ENCODE data around the gene CCDC50.

Gene CCDC50

DNA sequence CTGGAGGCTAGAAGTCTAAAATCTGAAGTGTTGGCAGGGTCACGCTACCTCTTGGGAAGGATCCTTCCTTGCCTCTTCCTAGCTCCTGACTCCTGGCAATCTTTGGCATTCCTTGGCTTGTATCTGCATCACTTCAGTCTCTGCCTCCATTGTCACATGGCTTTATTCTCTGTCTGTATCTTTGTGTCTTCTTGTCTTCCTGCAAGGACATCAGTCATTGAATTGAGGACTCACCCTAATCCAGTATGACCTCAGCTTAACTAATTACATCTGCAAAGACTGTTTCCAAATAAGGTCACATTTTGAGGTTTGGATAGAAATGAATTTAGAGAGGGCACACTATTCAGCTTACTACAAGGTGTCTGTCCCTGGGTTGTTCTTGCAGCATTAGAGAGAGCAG is 32.3 kb downstream of the CCDC50 start:
- DNase-seq (ENCODE audit: extremely low read depth, low read depth), result no peak
- no peak for TF ChIP-seq CTCF (IDR thresholded peaks at IDR 0.05; ENCODE audit: low read depth, low read length, missing control alignments)

GRCh38 chr3:191362037-191362436 is 32.8 kb downstream of the CCDC50 start:
- no peak for TF ChIP-seq CTCF (IDR thresholded peaks at IDR 0.05; ENCODE audit: low read depth, low read length, missing control alignments)
- no peak overlapping the region for H3K4me3 ChIP-seq (replicated peaks; ENCODE audit: low read depth, low read length)
- no peak for DNase-seq (ENCODE audit: extremely low read depth, low read depth)

More for the DNA sequence above, 32.3 kb downstream of the CCDC50 start:
- H3K4me3 ChIP-seq (replicated peaks; ENCODE audit: low read depth, low read length), result no peak overlapping the region

DNA sequence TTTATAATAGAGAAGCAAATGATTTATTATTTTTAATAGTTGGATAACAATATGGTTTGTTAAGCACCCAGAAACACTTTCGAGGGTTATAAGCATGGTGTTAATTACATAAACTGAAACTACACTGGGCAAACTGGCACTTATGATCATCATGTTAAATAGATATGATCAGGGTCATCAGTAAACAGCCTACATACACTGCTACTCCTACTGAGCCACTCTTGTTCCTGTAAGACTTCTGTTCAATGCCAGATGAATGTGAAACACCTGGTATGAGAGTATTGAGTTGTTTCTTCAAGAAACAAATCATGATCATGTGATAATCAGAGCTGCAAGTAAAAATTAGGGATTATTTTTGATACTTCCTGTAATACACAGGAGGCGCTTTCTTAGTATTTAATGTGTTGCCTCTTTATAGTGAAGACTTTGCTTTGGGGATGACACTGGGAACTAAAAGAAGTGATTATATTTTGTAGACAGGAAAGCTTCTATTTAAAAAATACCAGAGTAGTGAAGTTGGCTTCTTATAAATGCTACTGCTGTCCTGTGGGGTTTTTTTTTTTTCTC is 33.4 kb downstream of the CCDC50 start:
- TF ChIP-seq CTCF (IDR thresholded peaks at IDR 0.05; ENCODE audit: low read depth, low read length, missing control alignments), result no peak
- no peak for DNase-seq (ENCODE audit: extremely low read depth, low read depth)
- H3K4me3 ChIP-seq (replicated peaks; ENCODE audit: low read depth, low read length), result no peak overlapping the region

DNA sequence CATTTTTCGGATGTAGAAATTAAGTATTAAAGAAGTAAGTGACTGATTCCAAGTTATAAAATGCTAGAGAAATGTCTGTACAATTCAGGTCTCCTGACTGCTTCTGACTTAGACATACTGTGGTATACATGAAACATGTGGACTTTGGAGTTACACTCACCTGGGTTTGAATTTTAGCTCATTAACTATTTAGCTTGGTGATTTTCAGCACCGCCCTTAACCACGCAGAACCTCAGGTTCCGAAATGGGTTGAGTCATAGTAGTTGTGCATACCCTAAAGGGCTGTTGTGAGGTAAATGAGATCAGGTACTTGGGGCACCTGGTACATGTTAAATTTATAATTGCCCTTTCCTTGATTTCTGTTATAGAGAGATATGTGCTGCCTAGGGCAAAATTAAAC is 34.0 kb downstream of the CCDC50 start:
- TF ChIP-seq CTCF (IDR thresholded peaks at IDR 0.05; ENCODE audit: low read depth, low read length, missing control alignments), result no peak
- no peak overlapping the region for H3K4me3 ChIP-seq (replicated peaks; ENCODE audit: low read depth, low read length)
- no peak for DNase-seq (ENCODE audit: extremely low read depth, low read depth)

- no peak for DNase-seq (ENCODE audit: extremely low read depth, low read depth)
- TF ChIP-seq CTCF (IDR thresholded peaks at IDR 0.05; ENCODE audit: low read depth, low read length, missing control alignments), result no peak
These were observed 37.5 kb downstream of the CCDC50 start for GRCh38 chr3:191366675-191367074.

GRCh38 chr3:191368755-191369615 is 39.8 kb downstream of the CCDC50 start:
- no peak for DNase-seq (ENCODE audit: extremely low read depth, low read depth)
- no peak for TF ChIP-seq CTCF (IDR thresholded peaks at IDR 0.05; ENCODE audit: low read depth, low read length, missing control alignments)
- no peak overlapping the region for H3K4me3 ChIP-seq (replicated peaks; ENCODE audit: low read depth, low read length)

More at GRCh38 chr3:191366675-191367074, 37.5 kb downstream of the CCDC50 start:
- H3K4me3 ChIP-seq (replicated peaks; ENCODE audit: low read depth, low read length), result no peak overlapping the region
